ENCODE data around the gene TMEM150C.

DNA sequence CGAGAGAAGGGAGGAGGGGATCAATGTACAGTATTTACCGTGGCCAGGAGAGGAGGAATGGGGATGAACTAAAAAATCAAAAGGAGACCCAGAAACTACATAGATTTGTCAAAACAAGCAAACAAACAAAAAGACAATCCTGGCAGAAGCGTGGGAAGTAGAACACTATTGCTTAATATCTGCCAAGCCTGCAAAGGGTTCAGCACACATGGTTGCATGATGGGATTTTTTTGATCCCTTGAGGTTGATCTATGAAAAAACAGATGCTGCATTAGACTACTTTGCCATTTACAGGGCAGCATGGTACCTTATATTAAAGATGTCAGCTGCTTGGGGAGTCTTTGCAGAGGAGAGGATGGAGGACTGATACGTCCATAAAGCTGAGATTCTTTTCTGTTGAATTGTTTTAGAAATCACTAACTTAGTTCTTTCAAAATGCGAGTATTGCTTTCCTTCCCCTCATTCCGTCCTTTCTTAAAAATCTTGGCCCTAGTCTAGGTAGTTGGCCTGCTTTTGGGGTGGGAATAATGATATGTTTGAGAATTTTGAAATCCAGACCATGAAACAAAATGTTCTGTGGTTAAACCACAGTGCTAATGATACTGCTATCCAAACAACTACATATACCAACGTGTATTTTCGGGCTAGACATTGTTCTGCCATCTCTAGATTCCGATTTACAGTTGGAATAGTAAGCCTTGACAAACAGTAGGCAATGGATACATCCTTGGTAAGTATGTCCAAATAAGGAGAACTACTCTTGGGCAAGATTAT lies 39.6 kb upstream of the TMEM150C start:
- TF ChIP-seq, protein P1, sequence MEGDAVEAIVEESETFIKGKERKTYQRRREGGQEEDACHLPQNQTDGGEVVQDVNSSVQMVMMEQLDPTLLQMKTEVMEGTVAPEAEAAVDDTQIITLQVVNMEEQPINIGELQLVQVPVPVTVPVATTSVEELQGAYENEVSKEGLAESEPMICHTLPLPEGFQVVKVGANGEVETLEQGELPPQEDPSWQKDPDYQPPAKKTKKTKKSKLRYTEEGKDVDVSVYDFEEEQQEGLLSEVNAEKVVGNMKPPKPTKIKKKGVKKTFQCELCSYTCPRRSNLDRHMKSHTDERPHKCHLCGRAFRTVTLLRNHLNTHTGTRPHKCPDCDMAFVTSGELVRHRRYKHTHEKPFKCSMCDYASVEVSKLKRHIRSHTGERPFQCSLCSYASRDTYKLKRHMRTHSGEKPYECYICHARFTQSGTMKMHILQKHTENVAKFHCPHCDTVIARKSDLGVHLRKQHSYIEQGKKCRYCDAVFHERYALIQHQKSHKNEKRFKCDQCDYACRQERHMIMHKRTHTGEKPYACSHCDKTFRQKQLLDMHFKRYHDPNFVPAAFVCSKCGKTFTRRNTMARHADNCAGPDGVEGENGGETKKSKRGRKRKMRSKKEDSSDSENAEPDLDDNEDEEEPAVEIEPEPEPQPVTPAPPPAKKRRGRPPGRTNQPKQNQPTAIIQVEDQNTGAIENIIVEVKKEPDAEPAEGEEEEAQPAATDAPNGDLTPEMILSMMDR (IDR thresholded peaks at IDR 0.05): no peak
- no peak for TF ChIP-seq POLR2A (IDR thresholded peaks at IDR 0.05)
